PC-9 (cell line): Measurements from ENCODE around the gene SLC2A6. TPM values are rescaled to one million over a fixed set of nuclear protein-coding genes. Genes with fewer than 3 reads are reported as not detected.

Experiments
- BruUV-seq: library from RNA; stranded (reverse); fragments of 400-500 nt; replicated peaks from 2 replicates; lab custom pipeline; 2021; lab: Mats Ljungman, UMichigan
- CTCF ChIA-PET: fragments of 300-600 bp; sonication (Branson Sonifier 250); formaldehyde crosslinking; loops from one replicate; lab custom pipeline; 2022; ENCODE audit warnings: antibody characterized with exemption; lab: Charles Lee
- POLR2A ChIA-PET: fragments of 300-600 bp; sonication (Branson Sonifier 250); formaldehyde crosslinking; loops from one replicate; lab custom pipeline; 2022; ENCODE audit warnings: antibody characterized with exemption; ENCODE audit not compliant: unreplicated experiment; lab: Charles Lee
- DNase-seq, 2 experiments: peaks; one replicate each; pipeline versions ENCODE4 v3.0.0 to v3.0.0-alpha.2; 2015 to 2022; ENCODE audit warnings: mixed read lengths in 1 of 2
- H2AFZ ChIP-seq: fragments of 200-600 bp; sonication (generic); 2 replicates; pipeline ENCODE4 v1.8.1; 2017; ENCODE audit warnings: antibody characterized with exemption
- H3F3A ChIP-seq: fragments of 200-600 bp; sonication (generic); 2 replicates; pipeline ENCODE4 v1.8.1; 2017; ENCODE audit warnings: antibody characterized with exemption, mild to moderate bottlenecking, low read depth; ENCODE audit not compliant: insufficient read depth
- H3K27ac ChIP-seq: fragments of 200-600 bp; sonication (generic); 2 replicates; pipeline ENCODE4 v1.6.1; 2016; ENCODE audit warnings: mixed run types
- H3K27me3 ChIP-seq: fragments of 200-600 bp; sonication (generic); 2 replicates; pipeline ENCODE4 v1.6.1; 2016; ENCODE audit warnings: low read depth, mixed run types; ENCODE audit not compliant: insufficient read depth
- H3K36me3 ChIP-seq: fragments of 200-600 bp; sonication (generic); 2 replicates; pipeline ENCODE4 v1.6.1; 2016; ENCODE audit warnings: low read depth, mixed run types
- H3K4me1 ChIP-seq: fragments of 200-600 bp; sonication (generic); replicated peaks from 2 replicates; pipeline ENCODE4 v1.6.1; 2016; ENCODE audit warnings: mixed run types; ENCODE audit not compliant: insufficient read depth
- H3K4me2 ChIP-seq: fragments of 200-600 bp; sonication (generic); 2 replicates; pipeline ENCODE4 v1.6.1; 2017; ENCODE audit warnings: mixed run types
- H3K4me3 ChIP-seq: fragments of 200-600 bp; sonication (generic); 2 replicates; pipeline ENCODE4 v1.6.1; 2016; ENCODE audit warnings: mixed run types
- H3K79me2 ChIP-seq: fragments of 200-600 bp; sonication (generic); 2 replicates; pipeline ENCODE4 v1.6.1; 2017; ENCODE audit warnings: low read depth, mixed run types
- H3K9me2 ChIP-seq: fragments of 200-600 bp; sonication (generic); 2 replicates; pipeline ENCODE4 v1.8.1; 2017; ENCODE audit warnings: mild to moderate bottlenecking; ENCODE audit not compliant: insufficient read depth
- H3K9me3 ChIP-seq: fragments of 200-600 bp; sonication (generic); 2 replicates; pipeline ENCODE4 v1.8.1; 2016; ENCODE audit warnings: low read depth; ENCODE audit not compliant: insufficient read depth
- H4K20me1 ChIP-seq: fragments of 200-600 bp; sonication (generic); 2 replicates; pipeline ENCODE4 v1.8.1; 2017; ENCODE audit not compliant: insufficient read depth
- CTCF ChIP-seq: fragments of 200-600 bp; sonication (generic); conservative IDR thresholded peaks from 2 replicates; pipeline ENCODE4 v1.6.1; 2017; ENCODE audit warnings: mixed run types, antibody characterized with exemption, mild to moderate bottlenecking, moderate library complexity
- EZH2 ChIP-seq: fragments of 200-600 bp; sonication (generic); IDR thresholded peaks from 2 replicates; pipeline ENCODE4 v1.8.0; 2017; ENCODE audit warnings: antibody characterized with exemption, low read depth
- intact Hi-C: fragments of 100-400 bp; cut with micrococcal nuclease; formaldehyde crosslinking; loops from one replicate; pipeline ENCODE4 v1.10.0; 2022; ENCODE audit not compliant: unreplicated experiment
- total RNA-seq: library from RNA; stranded (reverse); gene quantifications from 2 replicates; pipeline ENCODE4 v1.2.3, GENCODE V29; 2021

Gene SLC2A6
- total RNA-seq, 1 experiment from 2014 or later: 13.1 TPM

- H3K9me3 ChIP-seq: no peaks in the 10 kb centered on the region
- TF ChIP-seq CTCF: no peak
- no peak for TF ChIP-seq EZH2
- H3K4me1 ChIP-seq: no peaks in the 10 kb centered on the region
- no peaks in the 10 kb centered on the region; the same call in 1 of the 2 replicates for H4K20me1 ChIP-seq
- H3F3A ChIP-seq: peaks cover 9% of the 10 kb centered on the region; the same call in 1 of the 2 replicates
- no peaks in the 10 kb centered on the region for H3K9me2 ChIP-seq
- no TSS peak for BruUV-seq
- ChIA-PET POLR2A (no interaction called here), CTCF (no interaction called here)
- H2AFZ ChIP-seq: no peak overlapping the region
- no peak overlapping the region for H3K4me3 ChIP-seq
- no peak overlapping the region for H3K27ac ChIP-seq
- intact Hi-C loops: no loop called here
- H3K27me3 ChIP-seq: peaks cover 81% of the 10 kb centered on the region
- H3K36me3 ChIP-seq: no peaks in the 10 kb centered on the region
- H3K79me2 ChIP-seq: no peaks in the 10 kb centered on the region
- no peak for DNase-seq
- H3K4me2 ChIP-seq: no peak overlapping the region
Observed at GRCh38 chr9:133516256-133516960, 37.5 kb upstream of the SLC2A6 start.

GRCh38 chr9:133515615-133516255 is 36.8 kb upstream of the SLC2A6 start:
- H3K4me2 ChIP-seq: no peak overlapping the region
- no peaks in the 10 kb centered on the region for H3K9me2 ChIP-seq
- H4K20me1 ChIP-seq: no peaks in the 10 kb centered on the region; the same call in 1 of the 2 replicates
- intact Hi-C loops: no loop called here
- no peaks in the 10 kb centered on the region for H3K79me2 ChIP-seq
- no peak overlapping the region for H2AFZ ChIP-seq
- TF ChIP-seq EZH2 (no peak), CTCF (no peak)
- ChIA-PET CTCF (no interaction called here), POLR2A (no interaction called here)
- no peak for DNase-seq
- H3K27me3 ChIP-seq: peaks cover 75% of the 10 kb centered on the region
- peaks cover 9% of the 10 kb centered on the region; the same call in 1 of the 2 replicates for H3F3A ChIP-seq
- H3K4me3 ChIP-seq: no peak overlapping the region
- H3K27ac ChIP-seq: no peak overlapping the region
- no peaks in the 10 kb centered on the region for H3K36me3 ChIP-seq
- no TSS peak for BruUV-seq
- no peaks in the 10 kb centered on the region for H3K4me1 ChIP-seq
- H3K9me3 ChIP-seq: no peaks in the 10 kb centered on the region

DNA sequence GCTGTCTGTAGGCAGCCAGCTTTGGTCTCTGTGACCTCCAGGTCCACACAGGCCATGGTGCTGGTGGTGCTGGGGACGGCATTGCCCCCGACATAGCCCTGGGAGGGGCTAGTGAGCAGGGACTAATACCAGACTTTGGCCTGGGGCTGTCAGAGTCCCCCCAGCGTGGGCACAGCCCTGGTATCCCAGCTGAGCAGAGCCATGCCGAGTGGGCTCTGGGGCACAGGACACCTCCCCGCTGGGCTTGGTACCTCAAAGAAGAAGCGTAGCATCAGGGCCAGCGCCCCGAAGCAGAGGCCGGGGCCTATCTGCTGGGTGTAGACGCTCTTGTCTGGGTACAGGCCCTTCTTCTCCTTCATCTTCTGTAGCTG is 36.3 kb upstream of the SLC2A6 start:
- Histone ChIP-seq H3F3A (peaks cover 9% of the 10 kb centered on the region; the same call in 1 of the 2 replicates), H3K4me1 (no peaks in the 10 kb centered on the region), H3K9me3 (no peaks in the 10 kb centered on the region), H3K79me2 (no peaks in the 10 kb centered on the region), H3K4me3 (no peak overlapping the region), H3K9me2 (no peaks in the 10 kb centered on the region), H3K36me3 (no peaks in the 10 kb centered on the region), H3K27ac (no peak overlapping the region), H2AFZ (no peak overlapping the region), H3K4me2 (no peak overlapping the region), H4K20me1 (no peaks in the 10 kb centered on the region; the same call in 1 of the 2 replicates), H3K27me3 (peaks cover 69% of the 10 kb centered on the region)
- no peak for DNase-seq
- intact Hi-C loops: no loop called here
- POLR2A ChIA-PET: no interaction called here
- no peak for TF ChIP-seq EZH2
- TF ChIP-seq CTCF: no peak
- CTCF ChIA-PET: no interaction called here
- BruUV-seq: no TSS peak
